GM12878 (cell line): ENCODE measurements around the gene EFNB2. TPM values are rescaled to one million over a fixed set of nuclear protein-coding genes. Genes with fewer than 3 reads are reported as not detected.
A peak's percentile ranks its signal among the peaks of the same experiment; 100 is the strongest.

Source experiments
- CBFB ChIP-seq: IDR thresholded peaks from 2 replicates; pipeline ENCODE4 v1.6.1; 2016; ENCODE audit warnings: antibody characterized with exemption, low read depth
- ELK1 ChIP-seq: IDR thresholded peaks from 2 replicates; pipeline ENCODE4 v1.6.1; 2012; ENCODE audit warnings: low read depth, low read length, improper control_type of control experiment
- ETV6 ChIP-seq, 2 experiments: fragments of 450-650 bp in 1 of 2; IDR thresholded peaks in 1 of 2; conservative IDR thresholded peaks in 1 of 2; 2 replicates each; pipeline ENCODE4 v1.6.1; 2014; ENCODE audit warnings: antibody characterized with exemption in 1 of 2, borderline replicate concordance in 1 of 2, low read depth in 1 of 2, mild to moderate bottlenecking in 1 of 2, moderate library complexity in 1 of 2
- IKZF1 ChIP-seq: fragments of 450-650 bp; conservative IDR thresholded peaks from 2 replicates; pipeline ENCODE4 v1.6.1; 2017; ENCODE audit warnings: antibody characterized with exemption, mild to moderate bottlenecking
- IRF4 ChIP-seq: IDR thresholded peaks from 2 replicates; pipeline ENCODE4 v1.6.1; 2011; ENCODE audit warnings: low read depth, low read length
- NR2F1 ChIP-seq: fragments of 450-650 bp; conservative IDR thresholded peaks from 2 replicates; pipeline ENCODE4 v1.6.1; 2017; ENCODE audit warnings: mild to moderate bottlenecking
- SUZ12 ChIP-seq: fragments of 200-600 bp; sonication (generic); IDR thresholded peaks from one replicate; pipeline ENCODE4 v1.6.1; 2018; ENCODE audit warnings: antibody characterized with exemption, mild to moderate bottlenecking; ENCODE audit not compliant: unreplicated experiment
- polyA plus RNA-seq, 11 experiments: library from polyadenylated mRNA; depleted of rRNA in 4 of 11; unstranded in 6 of 11; stranded (reverse) in 5 of 11; fragments of >200 nt; fragmentation: Nextera tagmentation in 4 of 11; fragmentation: Illumina TruSeq in 1 of 11; extraction: Ambion mirVana in 4 of 11; extraction: Trizol in 1 of 11; gene quantifications; 1 replicate in 1 of 11; 2 replicates in 10 of 11; pipeline versions ENCODE4 v1.2.1 to v1.2.3, GENCODE V29; 2011 to 2016; ENCODE audit warnings: inconsistent platforms in 2 of 11, missing spikeins in 2 of 11, low read depth in 1 of 11
- total RNA-seq, 4 experiments: library from RNA; depleted of rRNA in 3 of 4; stranded (reverse); fragments of >200 nt in 3 of 4; fragmentation: Illumina TruSeq in 1 of 4; extraction: Trizol in 1 of 4; gene quantifications; 2 replicates each; pipeline versions ENCODE4 v1.2.1 to v1.2.3, GENCODE V29; 2013 to 2021
- TF ChIP-seq, protein P1 (sequence below): fragments of 450-650 bp; IDR thresholded peaks from 2 replicates; pipeline ENCODE4 v1.6.1; 2017; ENCODE audit warnings: mild to moderate bottlenecking, low read depth, inconsistent platforms; ENCODE audit not compliant: poor library complexity, severe bottlenecking

Gene EFNB2
- total and polyA plus RNA-seq, 10 of the 15 experiments (the other 5 are each of a cell fraction or from before 2014, with no cell fraction given): 0.12 to 1.5 (median 0.31) TPM; not detected in 1

- TF ChIP-seq, protein P1, sequence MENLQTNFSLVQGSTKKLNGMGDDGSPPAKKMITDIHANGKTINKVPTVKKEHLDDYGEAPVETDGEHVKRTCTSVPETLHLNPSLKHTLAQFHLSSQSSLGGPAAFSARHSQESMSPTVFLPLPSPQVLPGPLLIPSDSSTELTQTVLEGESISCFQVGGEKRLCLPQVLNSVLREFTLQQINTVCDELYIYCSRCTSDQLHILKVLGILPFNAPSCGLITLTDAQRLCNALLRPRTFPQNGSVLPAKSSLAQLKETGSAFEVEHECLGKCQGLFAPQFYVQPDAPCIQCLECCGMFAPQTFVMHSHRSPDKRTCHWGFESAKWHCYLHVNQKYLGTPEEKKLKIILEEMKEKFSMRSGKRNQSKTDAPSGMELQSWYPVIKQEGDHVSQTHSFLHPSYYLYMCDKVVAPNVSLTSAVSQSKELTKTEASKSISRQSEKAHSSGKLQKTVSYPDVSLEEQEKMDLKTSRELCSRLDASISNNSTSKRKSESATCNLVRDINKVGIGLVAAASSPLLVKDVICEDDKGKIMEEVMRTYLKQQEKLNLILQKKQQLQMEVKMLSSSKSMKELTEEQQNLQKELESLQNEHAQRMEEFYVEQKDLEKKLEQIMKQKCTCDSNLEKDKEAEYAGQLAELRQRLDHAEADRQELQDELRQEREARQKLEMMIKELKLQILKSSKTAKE: no peak
- TF ChIP-seq ELK1: no peak
- 0 out of 2 replicates have a peak, but pooled peaks have one; percentile 55 for TF ChIP-seq IRF4
- peak in 1 of 2 experiments; percentile 78; a peak in 2 of 4 replicates for TF ChIP-seq ETV6 (conservative IDR thresholded peaks at IDR 0.05 in 1 of 2, IDR thresholded peaks at IDR 0.05 in 1 of 2; ENCODE audit: borderline replicate concordance in 1 of 2, low read depth in 1 of 2)
- peak; percentile 92 for TF ChIP-seq IKZF1
- TF ChIP-seq NR2F1: peak; percentile 89
- 0 out of 2 replicates have a peak, but pooled peaks have one; percentile 28 for TF ChIP-seq CBFB
- TF ChIP-seq SUZ12: no peak
Observed at GRCh38 chr13:106493533-106494220, 41.8 kb downstream of the EFNB2 start (continued).
